Tongue (tissue), 2 donors: ENCODE data around the gene KIF1A. TPM values are rescaled to one million over a fixed set of nuclear protein-coding genes. Genes with fewer than 3 reads are reported as not detected.
"Not testable (repeated sequence)": the region's sequence is repeated elsewhere in the genome, so short reads cannot be mapped to it uniquely, and the experiment has no call there.

ENCODE experiments used
- DNase-seq: peaks from one replicate; pipeline ENCODE4 v3.0.0-alpha.2; 2015
- total RNA-seq: library from RNA; depleted of rRNA; stranded (reverse); fragments of >200 nt; gene quantifications from one replicate; pipeline ENCODE4 v1.2.3, GENCODE V29; 2014

KIF1A gene
- total RNA-seq, 1 donor from 2014 or later, result 8.9 TPM

DNA sequence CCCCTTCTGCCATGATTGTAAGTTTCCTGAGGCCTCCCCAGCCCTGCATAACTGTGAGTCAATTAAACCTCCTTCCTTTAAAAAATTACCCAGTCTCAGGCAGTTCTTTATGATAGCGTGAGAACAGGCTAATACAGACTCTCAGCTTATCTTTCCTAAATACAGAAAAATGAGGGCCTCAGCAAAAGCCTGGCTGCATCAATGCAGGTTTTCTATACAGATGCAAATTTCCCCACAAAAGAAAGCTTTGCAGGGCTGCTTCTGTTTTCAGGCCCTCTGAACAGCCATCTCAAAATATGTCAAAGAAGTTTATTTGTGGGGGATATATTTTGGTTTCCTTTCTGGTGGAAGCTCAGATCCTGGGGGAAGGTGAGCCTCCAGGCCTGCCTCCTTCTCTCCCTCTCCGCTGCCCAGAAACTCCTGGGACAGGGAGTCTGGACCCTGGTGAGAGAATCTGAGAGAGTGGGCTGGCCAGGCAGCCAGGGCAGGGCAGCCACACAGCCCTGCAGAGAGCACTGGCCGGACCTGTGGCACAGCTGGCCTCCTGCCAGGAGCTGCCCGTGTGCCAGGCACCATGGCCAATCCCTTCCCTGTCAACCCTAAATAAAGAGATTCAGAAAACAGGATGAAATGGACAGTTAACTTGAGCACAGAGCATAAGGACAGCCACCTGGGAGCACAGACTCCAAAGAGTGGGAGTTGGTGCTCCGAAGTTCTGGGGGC lies 27.0 kb upstream of the KIF1A start:
- no peak for DNase-seq

DNA sequence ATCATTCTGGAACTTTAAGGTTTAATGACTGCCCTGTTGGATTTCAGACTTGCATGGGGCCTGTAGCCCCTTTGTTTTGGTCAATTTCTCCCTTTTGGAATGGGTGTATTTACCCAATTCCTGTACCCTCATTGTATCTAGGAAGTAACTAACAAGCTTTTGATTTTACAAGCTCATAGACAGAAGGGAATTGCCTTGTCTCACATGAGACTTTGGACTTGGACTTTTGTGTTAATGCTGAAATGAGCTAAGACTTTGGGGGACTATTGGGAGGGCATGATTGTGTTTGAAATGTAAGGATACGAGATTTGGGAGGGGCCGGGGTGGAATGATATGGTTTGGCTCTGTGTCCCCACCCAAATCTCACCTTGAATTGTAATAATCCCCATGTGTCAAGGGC lies 26.3 kb upstream of the KIF1A start:
- DNase-seq, result not testable (repeated sequence)

DNA sequence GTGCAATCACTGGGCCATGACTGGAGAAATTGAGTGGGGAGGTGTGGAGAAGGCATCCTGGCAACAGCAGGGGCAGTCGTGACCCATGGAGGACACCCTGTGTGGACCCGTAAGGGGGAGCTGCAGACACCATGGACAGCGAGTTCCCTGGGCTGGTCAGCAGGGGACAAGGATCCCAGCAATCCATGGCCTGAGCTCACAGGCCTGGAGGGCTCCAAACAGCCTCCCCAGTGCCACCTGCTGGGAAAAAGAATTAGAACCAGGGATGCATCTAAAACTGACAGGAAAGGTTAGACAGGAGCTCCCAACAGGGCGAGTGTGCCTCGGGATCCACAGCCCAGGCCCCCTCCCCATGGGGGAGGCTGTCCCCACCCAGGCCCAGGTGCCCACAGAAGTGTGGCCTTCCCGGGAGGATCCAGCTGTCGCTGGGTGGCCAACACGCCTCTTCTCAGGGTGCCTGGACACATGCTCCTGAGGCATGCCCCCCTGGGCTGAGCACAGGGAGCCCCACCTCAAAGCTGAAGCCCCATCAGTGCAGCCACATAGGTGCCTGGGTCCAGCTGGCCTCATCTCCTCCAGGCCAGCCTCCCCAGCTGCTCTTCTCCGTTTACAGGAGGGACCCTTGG lies 20.5 kb upstream of the KIF1A start:
- DNase-seq, result peak; percentile 87

- DNase-seq, result no peak
Measured at GRCh38 chr2:240839152-240840143, 19.4 kb upstream of the KIF1A start.

- no peak for DNase-seq
Measured at GRCh38 chr2:240837621-240838020, 17.6 kb upstream of the KIF1A start.

DNA sequence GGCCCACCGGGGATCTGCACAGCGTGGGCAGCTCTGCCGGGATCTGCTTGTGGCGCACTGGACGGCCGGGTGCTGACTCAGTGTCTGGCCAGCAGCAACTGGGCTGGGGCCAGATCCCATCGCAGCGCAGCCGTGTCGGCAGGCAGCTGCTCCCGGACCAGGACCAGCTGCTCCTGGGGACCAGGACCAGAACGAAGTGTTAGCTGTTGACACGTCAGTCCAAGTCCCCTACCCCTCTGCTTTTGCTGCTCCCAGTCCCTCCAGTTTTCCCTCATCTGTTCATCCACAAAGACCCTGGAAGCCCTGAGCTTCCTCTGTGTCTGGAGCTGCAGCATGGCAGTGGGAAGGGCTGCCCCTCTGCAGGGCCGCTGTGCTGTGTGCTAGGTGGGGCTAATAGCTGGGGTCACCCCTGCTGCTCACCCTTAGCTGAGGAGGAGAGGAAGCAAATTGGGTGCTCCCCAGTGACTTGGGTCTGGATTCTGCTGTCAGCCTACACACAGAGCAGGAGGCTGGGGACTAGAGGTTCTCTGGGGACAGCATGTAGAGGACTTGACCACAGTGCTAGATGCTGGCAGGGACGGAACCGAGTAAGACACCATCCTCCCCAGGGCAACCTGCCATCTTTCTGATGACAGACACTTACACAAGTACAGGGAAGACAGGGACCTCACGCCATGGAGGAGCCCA lies 16.9 kb upstream of the KIF1A start:
- DNase-seq, result peak; percentile 76

DNA sequence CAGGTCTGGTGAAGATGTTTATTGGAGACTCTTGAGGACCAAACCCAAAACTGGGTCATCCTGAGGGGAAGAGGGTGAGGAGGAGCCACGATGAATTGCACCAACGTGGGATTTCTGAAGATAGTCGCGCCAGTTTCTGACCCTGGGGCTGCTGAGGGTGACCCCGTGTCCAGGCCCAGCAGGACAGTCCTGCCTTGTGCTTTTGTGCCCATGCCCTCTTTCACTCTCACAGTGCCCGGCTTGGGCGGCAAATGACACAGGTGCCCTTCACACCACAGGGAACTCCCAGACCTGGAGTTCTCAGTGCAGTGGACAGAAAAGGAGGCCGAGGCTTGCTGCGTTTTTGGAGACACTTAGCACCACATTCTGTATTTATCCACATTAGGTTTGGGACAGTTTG lies 15.5 kb upstream of the KIF1A start:
- DNase-seq, result no peak

GRCh38 chr2:240834377-240834975 lies 14.5 kb upstream of the KIF1A start:
- no peak for DNase-seq

DNA sequence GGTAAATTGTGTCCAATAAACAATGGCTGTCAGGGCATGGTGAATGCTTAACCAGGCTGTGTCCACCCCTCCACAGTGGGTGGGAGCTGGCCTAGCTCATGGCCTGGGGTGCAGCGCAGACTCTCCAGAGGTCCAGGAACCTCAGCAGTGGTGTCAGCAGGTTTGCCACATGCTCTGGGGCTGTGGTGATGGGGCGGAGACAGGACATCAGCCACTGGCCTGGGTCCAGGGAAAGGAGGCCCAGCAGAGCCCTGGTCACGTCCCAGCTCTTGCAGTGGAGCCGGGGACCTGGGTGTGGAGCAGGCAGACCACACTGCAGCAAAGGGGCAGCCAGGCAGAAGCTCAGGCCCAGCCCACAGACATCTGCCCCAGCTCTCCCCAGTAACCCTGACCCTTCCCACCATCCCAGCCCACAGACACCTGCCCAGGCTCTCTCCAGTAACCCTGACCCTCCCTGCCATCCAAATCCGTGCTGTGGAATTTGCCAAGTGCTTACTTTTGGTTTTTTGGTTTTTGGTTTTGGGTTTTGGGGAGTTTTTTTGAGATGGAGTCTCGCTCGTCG lies 13.8 kb upstream of the KIF1A start:
- no peak for DNase-seq

GRCh38 chr2:240832921-240833494 lies 13.0 kb upstream of the KIF1A start:
- no peak for DNase-seq

- peak; percentile 91 for DNase-seq
Measured at GRCh38 chr2:240832205-240832727, 12.2 kb upstream of the KIF1A start.

GRCh38 chr2:240831594-240832204 lies 11.7 kb upstream of the KIF1A start:
- DNase-seq, result no peak

- no peak for DNase-seq
Measured at GRCh38 chr2:240825476-240825875, 5.5 kb upstream of the KIF1A start.

DNA sequence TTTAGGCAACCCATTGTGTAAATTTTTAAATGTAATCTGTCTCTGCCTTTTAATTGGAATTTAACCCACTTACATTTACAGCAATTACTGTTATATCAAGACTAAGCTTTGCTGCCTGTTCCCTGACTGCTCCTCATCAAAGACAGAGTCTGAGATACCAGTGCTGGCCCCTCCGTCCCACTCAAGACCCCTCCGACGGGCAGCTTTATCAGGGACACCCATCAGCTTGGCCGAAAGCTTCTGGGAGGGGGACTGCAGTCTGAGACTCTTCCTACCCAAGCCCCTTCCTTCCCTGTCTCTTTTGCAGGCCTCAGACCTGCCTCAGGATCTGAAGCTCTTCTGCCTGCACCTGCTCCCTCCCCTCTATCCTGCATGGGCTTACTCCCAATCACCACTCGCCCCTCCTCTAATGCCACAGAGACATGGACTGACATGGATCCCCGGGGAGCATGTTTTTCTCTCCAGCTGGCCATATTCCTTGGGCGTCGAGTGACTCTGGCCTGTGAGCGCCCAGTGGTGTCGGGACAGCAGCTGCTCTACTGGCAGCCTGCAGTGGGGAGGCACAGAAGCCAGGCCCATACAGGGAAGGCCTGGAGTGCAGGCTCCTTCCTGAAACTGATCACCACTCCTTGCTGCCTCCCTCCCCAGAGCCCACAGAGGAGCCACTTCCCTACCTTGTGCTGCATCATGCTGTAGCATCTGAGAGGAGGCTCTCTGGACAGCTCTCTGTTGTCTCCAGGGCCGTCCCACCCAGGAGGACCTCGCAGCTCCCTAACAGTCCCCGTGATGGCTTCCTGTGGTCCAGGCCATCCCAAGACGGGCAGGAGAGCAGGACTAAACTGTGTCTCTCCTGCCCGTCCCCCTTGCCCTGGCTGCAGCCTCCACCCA lies 3.7 kb upstream of the KIF1A start:
- no peak for DNase-seq

DNA sequence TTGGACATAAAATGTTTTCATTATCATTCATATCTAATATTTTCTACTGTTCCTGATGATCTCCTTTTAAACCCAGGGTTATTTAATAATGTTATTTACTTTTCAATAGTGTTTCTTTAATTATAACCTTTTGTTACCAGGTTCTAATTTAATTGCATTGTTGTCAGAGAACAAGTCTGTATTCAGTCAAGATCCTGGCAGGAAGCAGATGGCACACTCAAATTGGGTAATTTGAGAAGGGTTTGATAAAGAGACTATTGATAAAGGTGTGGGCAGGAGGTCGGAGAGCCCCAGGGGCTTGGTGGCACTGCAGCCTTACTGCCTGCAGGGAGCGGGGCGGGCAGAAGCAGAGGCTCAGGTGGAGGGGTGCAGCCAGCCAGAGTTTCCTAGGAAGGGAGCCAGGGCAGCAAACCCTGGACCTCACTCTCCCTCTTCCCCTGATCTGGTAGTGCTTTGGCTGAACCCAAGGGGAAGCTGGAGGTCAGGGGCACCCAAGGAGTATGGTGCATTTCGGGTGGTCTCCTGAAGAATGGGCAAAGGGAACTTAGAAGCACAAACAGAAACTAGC lies 2.3 kb upstream of the KIF1A start:
- no peak for DNase-seq

DNA sequence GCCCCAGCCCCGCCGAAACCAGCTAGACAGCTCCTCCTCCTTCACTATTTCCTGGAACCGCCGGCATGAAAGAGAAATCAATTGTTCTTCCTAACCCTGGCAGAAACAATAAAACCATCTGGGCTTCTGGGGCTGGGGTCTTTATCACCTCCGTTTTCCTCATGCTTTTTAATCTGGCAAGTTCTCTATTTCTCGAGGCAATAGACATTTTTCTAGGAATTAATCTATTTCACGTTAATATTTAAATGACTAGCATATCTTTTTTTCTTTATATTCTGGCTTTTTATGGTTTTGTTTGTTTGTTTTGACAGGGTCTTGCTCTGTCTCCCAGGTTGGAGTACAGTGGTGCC lies 1.4 kb upstream of the KIF1A start:
- no peak for DNase-seq

DNA sequence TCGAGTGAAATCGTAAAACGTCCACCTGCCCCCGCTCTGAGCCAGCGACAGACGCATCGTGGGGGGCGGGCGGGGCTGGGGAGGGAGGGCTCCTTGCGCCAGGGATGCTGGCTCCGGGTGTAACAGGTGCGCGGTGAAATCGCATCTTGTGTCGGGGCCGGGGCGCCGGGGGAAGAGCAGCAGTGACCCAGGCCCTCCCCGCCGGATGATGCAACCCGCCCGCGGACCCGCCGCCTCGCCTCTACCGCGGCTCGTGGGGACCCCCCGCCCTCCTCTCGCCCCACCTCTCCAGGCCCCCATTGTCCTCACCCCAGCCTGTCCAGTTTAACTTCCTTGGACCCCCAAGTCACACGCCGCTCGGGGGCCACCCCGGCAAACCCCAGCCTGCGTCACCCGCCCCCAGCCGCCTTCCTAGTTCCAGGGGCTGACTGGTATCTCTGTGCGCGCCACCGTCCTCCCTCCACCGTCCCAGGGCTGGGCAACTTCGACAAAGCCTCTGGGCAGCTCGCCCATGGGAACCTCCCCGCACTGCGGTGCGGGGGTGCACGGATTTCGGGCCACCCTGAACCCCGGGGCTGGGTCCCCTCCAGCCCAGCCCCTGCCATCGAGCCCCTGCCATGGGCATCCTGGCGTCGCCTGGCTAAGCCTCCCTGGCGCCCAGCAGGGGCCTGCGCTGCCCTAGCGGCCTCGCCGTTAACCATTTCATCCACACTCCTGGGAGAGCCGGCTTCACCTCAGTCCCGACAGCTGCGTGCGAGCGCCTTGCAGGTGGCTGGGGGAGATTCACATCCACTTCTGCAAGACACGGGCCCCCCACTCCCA lies 799 bp upstream of the KIF1A start:
- no peak for DNase-seq
